ENCODE measurements around the gene LTC4S.
"Not testable (repeated sequence)": the region's sequence is repeated elsewhere in the genome, so short reads cannot be mapped to it uniquely, and the experiment has no call there.

The LTC4S gene

DNA sequence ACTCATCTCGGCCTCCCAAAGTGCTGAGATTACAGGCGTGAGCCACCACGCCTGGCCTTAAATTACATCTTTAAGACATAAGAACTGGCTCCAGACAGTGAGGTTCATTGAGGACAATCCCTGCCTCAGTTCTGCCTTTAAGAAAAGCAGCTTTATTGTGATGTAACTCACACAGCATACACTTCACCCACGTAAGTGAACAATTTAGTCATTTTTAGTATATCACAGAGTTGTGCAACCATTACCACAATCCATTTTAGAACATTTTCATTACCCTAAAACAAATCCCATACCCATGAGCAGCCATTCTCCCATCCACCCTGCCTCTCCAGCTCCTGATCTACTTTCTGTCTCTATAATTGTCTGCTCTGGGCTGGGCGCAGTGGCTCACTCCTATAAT is 24.0 kb upstream of the LTC4S start:
- no peak for DNase-seq

- DNase-seq = no peak
Observed at GRCh38 chr5:179771311-179771895, 22.4 kb upstream of the LTC4S start.

GRCh38 chr5:179772351-179772750 is 21.4 kb upstream of the LTC4S start:
- no peak for DNase-seq

DNA sequence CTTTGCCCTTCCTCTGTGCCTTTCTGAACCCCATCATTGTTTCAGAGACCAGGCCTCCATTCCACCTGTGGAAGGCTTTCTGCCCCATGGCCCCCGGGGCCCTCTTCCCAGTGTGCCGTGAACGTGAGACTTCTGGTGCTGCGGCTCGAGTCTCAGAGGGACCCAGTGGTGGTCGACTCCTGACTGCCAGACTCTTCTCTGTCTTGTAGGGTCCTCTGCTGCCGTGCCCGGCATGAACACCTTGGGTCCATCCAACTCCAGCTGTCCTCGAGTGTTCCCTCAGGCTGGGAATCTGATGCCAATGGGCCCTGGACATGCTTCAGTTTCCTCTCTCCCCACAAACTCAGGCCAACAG is 20.1 kb upstream of the LTC4S start:
- DNase-seq = no peak

GRCh38 chr5:179774442-179774841 is 19.3 kb upstream of the LTC4S start:
- DNase-seq = no peak

GRCh38 chr5:179776411-179776938 is 17.3 kb upstream of the LTC4S start:
- no peak for DNase-seq

DNA sequence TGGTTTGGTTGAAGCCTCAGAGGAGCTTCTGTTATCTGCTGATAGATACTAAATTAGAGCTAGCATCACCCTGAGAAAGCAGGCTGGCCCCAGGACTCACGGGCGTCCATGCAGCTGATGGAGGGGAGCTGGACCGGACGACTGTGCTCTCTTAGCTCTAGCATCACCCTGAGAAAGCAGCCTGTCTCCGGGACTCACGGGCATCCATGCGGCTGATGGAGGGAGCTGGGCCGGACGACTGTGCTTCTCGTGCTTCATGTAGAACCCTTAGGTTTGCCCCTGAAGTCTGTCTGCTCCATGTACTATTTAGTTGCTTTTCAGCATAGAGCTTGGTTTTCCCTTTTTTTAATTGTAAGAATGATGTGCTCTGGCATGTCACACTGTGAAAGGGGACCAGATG is 16.3 kb upstream of the LTC4S start:
- DNase-seq = no peak

DNA sequence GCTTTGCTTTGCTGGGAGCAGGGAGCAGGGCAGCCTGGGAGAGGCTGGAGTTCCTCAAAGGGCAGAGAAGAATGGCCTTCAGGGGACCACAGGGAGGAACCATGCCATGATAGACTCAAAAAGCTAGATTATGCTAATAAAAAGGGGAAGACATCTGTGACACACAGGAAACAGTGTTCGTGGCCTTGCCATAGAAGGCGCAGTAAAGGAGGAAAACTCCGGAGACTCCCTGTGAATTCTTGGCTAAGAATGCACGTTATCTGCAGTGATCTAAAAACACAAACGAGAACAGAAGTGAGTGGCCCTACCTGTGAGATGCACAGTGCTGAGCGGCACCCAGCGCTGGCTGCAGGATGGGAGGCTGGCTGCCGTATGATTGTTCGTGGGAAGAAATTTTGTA is 15.9 kb upstream of the LTC4S start:
- no peak for DNase-seq

DNA sequence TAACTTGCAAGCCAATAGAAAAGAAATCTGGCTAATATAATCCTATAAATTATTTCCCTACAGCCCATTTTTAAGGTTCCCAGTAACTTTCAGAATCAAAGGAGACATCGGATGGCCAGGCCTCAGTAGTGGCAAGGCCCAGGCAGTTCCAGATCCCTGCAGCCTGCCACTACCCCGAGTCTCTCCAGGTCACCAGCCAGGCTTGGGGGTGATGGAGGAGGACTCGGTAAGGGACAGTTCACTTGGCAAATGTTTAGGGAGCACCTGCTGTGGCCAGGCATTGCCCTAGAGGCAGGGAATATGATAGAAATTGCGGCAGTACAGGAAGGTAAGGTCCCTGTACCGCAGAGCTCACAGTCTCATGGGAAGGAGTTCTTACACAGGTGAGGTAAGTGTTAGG is 15.2 kb upstream of the LTC4S start:
- DNase-seq = no peak

DNA sequence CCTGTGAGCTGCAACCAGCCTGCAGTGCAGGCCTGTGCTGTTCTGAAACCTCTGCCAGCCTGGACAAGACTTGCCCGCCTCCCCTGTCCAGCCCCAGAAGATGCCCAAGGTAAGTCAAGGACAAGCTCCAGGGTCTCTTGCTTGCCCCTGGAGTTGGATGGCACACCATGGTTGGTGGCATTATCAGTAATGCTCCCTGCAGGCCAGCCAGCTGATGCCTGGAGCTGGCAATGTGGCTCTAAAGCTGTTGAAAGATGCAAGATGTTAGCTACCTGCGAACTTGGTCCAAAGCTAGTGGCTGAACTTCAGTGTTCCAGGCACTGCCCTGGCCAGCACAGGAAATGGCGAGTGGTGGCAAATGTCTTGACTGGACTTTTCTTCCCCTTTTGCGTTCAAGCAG is 14.0 kb upstream of the LTC4S start:
- DNase-seq = no peak

GRCh38 chr5:179780362-179780761 is 13.4 kb upstream of the LTC4S start:
- no peak for DNase-seq

DNA sequence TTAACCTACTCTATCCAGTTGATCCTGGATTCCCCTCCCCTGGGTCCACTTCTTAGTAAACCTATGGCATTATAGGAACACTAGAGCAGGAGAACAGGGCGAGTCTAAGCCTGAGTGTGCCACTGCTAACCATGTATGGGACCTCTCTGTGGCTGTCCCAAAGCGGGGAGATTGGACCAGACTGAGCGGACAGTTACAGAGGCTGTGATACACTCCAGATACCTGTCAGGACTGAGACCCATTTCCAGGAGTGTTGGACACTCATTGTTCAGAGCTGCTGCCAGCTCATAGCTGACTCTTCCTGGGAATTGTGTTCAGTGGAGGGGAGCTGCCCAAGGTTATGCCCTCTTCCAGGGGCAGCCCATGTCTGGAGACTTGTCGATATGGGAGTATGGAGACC is 11.9 kb upstream of the LTC4S start:
- DNase-seq = no peak

DNA sequence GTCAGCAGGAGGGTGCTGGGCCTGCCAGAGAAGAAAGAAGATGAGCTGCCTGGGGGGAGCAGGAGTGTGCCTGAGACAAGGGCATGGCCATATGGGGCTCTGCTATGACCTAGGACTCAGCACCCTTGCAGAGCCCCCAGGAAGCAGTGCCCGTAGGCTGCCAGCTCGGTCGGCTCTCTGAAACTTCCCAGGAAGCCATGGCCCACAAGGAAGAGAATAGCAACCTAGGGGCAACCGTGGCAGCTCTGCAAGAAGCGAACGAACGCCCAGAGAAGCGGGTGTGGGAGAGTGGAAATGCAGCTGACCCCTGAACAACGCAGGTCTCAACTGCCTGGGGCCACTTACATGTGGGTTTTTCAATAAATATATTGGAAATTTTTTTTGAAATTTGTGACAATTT is 10.7 kb upstream of the LTC4S start:
- DNase-seq = no peak

DNA sequence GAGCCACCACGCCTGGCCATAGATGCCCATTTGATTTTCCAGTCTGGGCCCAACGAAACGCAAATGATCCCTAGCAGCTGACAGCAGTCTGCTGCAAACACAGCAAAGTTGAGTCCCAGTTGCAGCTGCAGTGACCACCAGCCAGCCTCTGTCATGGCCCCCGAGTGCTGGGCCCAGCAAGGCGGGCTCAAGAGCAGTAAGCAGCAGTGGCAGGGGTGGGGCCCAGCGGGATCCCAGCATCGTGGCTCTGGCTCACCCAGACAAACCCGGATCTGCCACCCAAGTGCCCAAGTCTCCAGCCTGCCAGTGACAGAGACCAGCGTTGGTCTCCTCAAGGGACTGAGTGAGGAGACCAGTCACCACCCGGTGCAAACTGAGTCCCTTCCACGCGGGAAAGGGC is 6.9 kb upstream of the LTC4S start:
- no peak for DNase-seq

GRCh38 chr5:179788193-179788854 is 5.5 kb upstream of the LTC4S start:
- DNase-seq = no peak

GRCh38 chr5:179789278-179789677 is 4.5 kb upstream of the LTC4S start:
- DNase-seq = not testable (repeated sequence)

- DNase-seq = no peak
Observed at GRCh38 chr5:179791881-179792611, 1.7 kb upstream of the LTC4S start.

- DNase-seq = no peak
Observed at GRCh38 chr5:179792612-179793467, 946 bp upstream of the LTC4S start.

DNA sequence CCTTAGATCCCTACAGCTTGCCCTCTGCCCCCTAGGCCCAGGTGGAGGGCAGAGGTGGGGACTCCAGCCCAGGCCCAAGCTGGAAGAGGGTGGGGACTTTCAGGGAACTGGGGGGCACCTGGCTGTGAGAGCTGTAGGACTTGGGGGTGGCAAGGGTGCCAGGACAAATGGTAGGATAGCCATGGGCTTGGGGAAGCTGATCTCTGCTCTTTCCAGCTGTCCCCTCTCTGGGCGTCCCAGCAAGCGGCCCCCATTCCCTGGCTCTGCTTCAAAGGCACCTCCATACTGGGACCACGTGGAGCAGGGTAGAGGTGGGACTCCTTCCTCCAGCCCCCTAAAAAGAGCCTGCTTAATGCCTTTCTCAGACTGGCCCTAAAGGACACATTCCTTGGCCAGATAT is 385 bp downstream of the LTC4S start:
- no peak for DNase-seq

DNA sequence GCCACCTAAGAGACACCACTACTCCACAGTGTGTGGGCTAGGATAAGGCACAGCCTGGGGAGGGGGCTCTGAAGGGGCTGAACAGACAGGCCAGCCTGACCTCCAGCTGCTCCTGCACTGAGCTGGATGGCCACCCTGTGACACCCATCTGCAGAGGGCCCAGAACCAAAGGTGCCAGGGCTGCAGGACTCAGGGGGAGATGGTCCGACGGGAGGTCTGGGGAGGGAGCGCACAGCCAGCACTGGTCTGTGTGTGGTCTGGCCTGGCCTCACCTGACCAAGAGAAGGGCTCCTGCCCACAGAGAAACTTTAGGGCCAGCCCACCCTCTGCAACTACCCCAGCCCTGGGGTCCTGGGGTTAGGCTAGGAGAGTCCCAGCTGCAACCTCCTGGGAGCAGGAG is 789 bp downstream of the LTC4S start:
- DNase-seq = no peak

GRCh38 chr5:179795049-179795862 is 1.5 kb downstream of the LTC4S start:
- no peak for DNase-seq
